Heart right ventricle (tissue), 16 donors: ENCODE results near the gene KRTAP21-3. TPM values are rescaled to one million over a fixed set of nuclear protein-coding genes. Genes with fewer than 3 reads are reported as not detected.

Experiments used
- ATAC-seq, 8 donors: fragments of 200-7000 bp; cut with Tn5 transposase; one replicate each; pipeline ENCODE4 v1.9.1; 2020; ENCODE audit warnings: mild to moderate bottlenecking in 8 of 8, moderate library complexity in 8 of 8, moderate number of reproducible peaks in 1 of 8
- DNase-seq, 2 donors: peaks; one replicate each; pipeline ENCODE4 v3.0.0-alpha.2; 2020
- H3K27ac ChIP-seq, 10 donors: fragments of 200-600 bp; sonication (generic) in 2 of 10; one replicate each; pipeline versions ENCODE4 v1.5.0 to v1.8.0; 2020 to 2022; ENCODE audit warnings: mild to moderate bottlenecking in 3 of 10
- H3K27me3 ChIP-seq, 7 donors: fragments of 200-600 bp; one replicate each; pipeline ENCODE4 v1.8.0; 2021 to 2022; ENCODE audit warnings: mild to moderate bottlenecking in 2 of 7
- H3K36me3 ChIP-seq, 9 donors: fragments of 200-600 bp; sonication (generic) in 1 of 9; one replicate each; pipeline versions ENCODE4 v1.5.0 to v1.8.0; 2020 to 2022; ENCODE audit warnings: mild to moderate bottlenecking in 2 of 9
- H3K4me1 ChIP-seq, 9 donors: fragments of 200-600 bp; sonication (generic) in 1 of 9; one replicate each; pipeline versions ENCODE4 v1.5.0 to v1.8.0; 2020 to 2022; ENCODE audit warnings: mild to moderate bottlenecking in 4 of 9
- H3K4me3 ChIP-seq, 10 donors: fragments of 200-600 bp; sonication (generic) in 2 of 10; one replicate each; pipeline versions ENCODE4 v1.5.0 to v1.8.0; 2020 to 2022; ENCODE audit warnings: mild to moderate bottlenecking in 7 of 10, moderate library complexity in 2 of 10
- H3K9me3 ChIP-seq, 11 donors: fragments of 200-600 bp in 10 of 11; sonication (generic) in 2 of 11; one replicate each; pipeline versions ENCODE4 v1.5.0 to v1.8.0; 2013 to 2022; ENCODE audit warnings: mild to moderate bottlenecking in 2 of 11, control low read depth in 1 of 11, moderate library complexity in 1 of 11
- CTCF ChIP-seq, 9 donors: fragments of 200-600 bp; sonication (generic) in 2 of 9; IDR thresholded peaks; one replicate each; pipeline versions ENCODE4 v1.5.0 to v1.8.0; 2021 to 2022; ENCODE audit warnings: antibody characterized with exemption in 9 of 9, mild to moderate bottlenecking in 5 of 9, moderate library complexity in 1 of 9
- WGBS, 2 donors: extraction: QIAGEN DNeasy Blood & Tissue Kit; methylation state at CpG; one replicate each; pipeline ENCODE4 v1.1.7; 2013; ENCODE audit warnings: inconsistent platforms in 1 of 2; 5-methylcytosine and 5-hydroxymethylcytosine counted together
- intact Hi-C, 10 donors: fragments of 100-400 bp; cut with DNase I; formaldehyde crosslinking; loops; one replicate each; pipeline versions ENCODE4 v1.11.1 to v1.14.2; 2022
- polyA plus RNA-seq, 2 donors: library from polyadenylated mRNA; stranded (reverse); fragments of 200-250 nt; gene quantifications; one replicate each; pipeline ENCODE4 v1.2.3, GENCODE V29; 2013
- total RNA-seq, 10 donors: library from RNA; stranded (reverse); fragmentation: NEBNext Ultra II Directional in 3 of 10; extraction: Animal tissue kit (Norgen Biotek cat#: 25700) in 3 of 10; gene quantifications; one replicate each; pipeline versions ENCODE4 v1.2.1 to v1.2.4, GENCODE V29; 2021 to 2023
- donor health status: Arrhythmogenic right ventricular cardiomyopathy.
- donor health status: ischemic (EF 13 %, LVEDD 7.1; RV severe dilation, severe dysfunction).
- donor health status: healthy with polysubstance abuse.
- donor health status: DM: no; HTN: yes; CAD: no.
- donor health status: DM: no; HTN: no; CAD: no.
- donor health status: ischemic (EF 25% LVEDD 6.9; RV normal size, moderate dysfunction).
- donor health status: ischemic (EF 25% LVEDD 5.7; RV mildly dilated, moderate dysfunction).
- donor health status: healthy.
- donor health status: DM: yes; HTN: yes; CAD: no.
- donor health status: Ischemic cardiomyopathy.
- donor health status: ischemic (EF 35%, LVEDD 5.7; RV mildly dilated, moderate dysfunction).
- donor health status: nonischemic (EF 11% LVEDD 7.7; RV severe dilation, severe dysfunction).
- donor health status: DM: yes; HTN: yes; CAD: no.
- donor health status: PGD.
- donor health status: ischemic (EF 29% LVEDD 5.4; RV normal size, mild dysfunction).
- donor health status: nonischemic (EF 23%, LVEDD 6.1; RV moderate dilation, normal function).

Gene KRTAP21-3
- total and polyA plus RNA-seq, 12 donors: not detected

GRCh38 chr21:30717105-30717504 lies 1.5 kb downstream of the KRTAP21-3 start:
- WGBS, 2 donors: 85 to 91% methylated on average over 2 of the region's 2 CpGs
- Histone ChIP-seq H3K27me3 (no peaks in the 10 kb centered on the region), H3K4me1 (no peaks in the 10 kb centered on the region), H3K9me3 (peaks cover 0 to 14% (median 5%) of the 10 kb centered on the region in 11 donors), H3K36me3 (no peaks in the 10 kb centered on the region), H3K4me3 (no peak overlapping the region), H3K27ac (no peak overlapping the region)
- DNase-seq (no peak), ATAC-seq (no peak)
- no peak for TF ChIP-seq CTCF (IDR thresholded peaks at IDR 0.05)
- intact Hi-C loops: no loop called here

DNA sequence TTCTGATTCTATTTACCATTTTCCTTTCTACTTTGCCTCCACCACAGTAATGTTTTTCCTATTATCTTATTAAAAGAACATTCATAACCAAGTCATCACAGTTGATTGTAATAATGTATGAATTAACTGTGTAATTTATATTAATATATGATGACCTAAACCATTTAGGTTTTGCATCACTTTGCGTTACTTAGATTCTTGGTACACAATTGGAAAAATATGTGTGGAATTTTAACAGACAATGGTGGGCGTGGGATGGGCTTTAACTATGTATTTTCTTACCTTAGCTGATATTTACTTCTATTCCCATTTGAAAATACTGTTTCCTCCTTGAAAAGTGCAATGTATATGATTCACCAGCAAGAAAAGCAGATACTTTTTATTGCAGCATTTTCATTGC lies 3.6 kb downstream of the KRTAP21-3 start:
- no peaks in the 10 kb centered on the region for H3K27me3 ChIP-seq
- H3K27ac ChIP-seq: no peak overlapping the region
- WGBS, 2 donors: 74 to 81% methylated on average over 2 of the region's 2 CpGs
- intact Hi-C loops: no loop called here
- no peak for DNase-seq
- H3K4me1 ChIP-seq: no peaks in the 10 kb centered on the region
- peaks cover 0 to 25% (median 10%) of the 10 kb centered on the region in 11 donors for H3K9me3 ChIP-seq
- no peak for TF ChIP-seq CTCF (IDR thresholded peaks at IDR 0.05)
- no peak for ATAC-seq
- no peak overlapping the region for H3K4me3 ChIP-seq
- H3K36me3 ChIP-seq: no peaks in the 10 kb centered on the region

- intact Hi-C loops: no loop called here
- no peak for TF ChIP-seq CTCF (IDR thresholded peaks at IDR 0.05)
- H3K27me3 ChIP-seq: no peaks in the 10 kb centered on the region
- no peaks in the 10 kb centered on the region for H3K4me1 ChIP-seq
- no peak overlapping the region for H3K27ac ChIP-seq
- peaks cover 0 to 25% (median 10%) of the 10 kb centered on the region in 11 donors for H3K9me3 ChIP-seq
- DNase-seq (no peak), ATAC-seq (no peak)
- H3K36me3 ChIP-seq: no peaks in the 10 kb centered on the region
- H3K4me3 ChIP-seq: no peak overlapping the region
- 70 to 74% methylated on average over 3 of the region's 3 CpGs for WGBS, 2 donors
These were observed 4.1 kb downstream of the KRTAP21-3 start for GRCh38 chr21:30714456-30714855.

DNA sequence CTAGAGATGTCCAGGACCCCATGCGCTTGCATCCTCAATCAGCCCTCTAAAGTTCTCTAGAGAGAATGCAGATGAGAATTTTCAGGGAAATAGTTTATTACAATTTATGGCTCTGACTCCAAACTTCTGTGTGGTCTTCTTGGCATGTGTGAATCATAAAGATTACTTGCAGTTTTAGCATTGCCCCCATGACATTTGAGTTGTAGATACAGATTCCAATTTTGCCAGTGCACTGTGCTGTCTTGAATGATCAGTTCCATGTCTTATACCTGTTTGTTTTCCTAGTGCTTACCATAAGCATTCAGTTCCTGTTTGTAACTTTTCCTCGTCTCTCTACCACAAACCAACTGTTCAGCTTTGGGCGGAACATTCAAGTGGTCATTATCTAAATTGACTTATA lies 4.8 kb downstream of the KRTAP21-3 start:
- peaks cover 0 to 25% (median 10%) of the 10 kb centered on the region in 11 donors for H3K9me3 ChIP-seq
- ATAC-seq (no peak), DNase-seq (no peak)
- no peaks in the 10 kb centered on the region for H3K4me1 ChIP-seq
- H3K36me3 ChIP-seq: no peaks in the 10 kb centered on the region
- no peaks in the 10 kb centered on the region for H3K27me3 ChIP-seq
- intact Hi-C loops: no loop called here
- H3K4me3 ChIP-seq: no peak overlapping the region
- no peak for TF ChIP-seq CTCF (IDR thresholded peaks at IDR 0.05)
- WGBS, 2 donors: 85 to 90% methylated on average over 3 of the region's 3 CpGs
- H3K27ac ChIP-seq: no peak overlapping the region
